Measurements from ENCODE around the gene OS9. TPM values are rescaled to one million over a fixed set of nuclear protein-coding genes. Genes with fewer than 3 reads are reported as not detected.

The OS9 gene
- total RNA-seq, 4 donors from 2014 or later, result 120 to 390 (median 277) TPM

DNA sequence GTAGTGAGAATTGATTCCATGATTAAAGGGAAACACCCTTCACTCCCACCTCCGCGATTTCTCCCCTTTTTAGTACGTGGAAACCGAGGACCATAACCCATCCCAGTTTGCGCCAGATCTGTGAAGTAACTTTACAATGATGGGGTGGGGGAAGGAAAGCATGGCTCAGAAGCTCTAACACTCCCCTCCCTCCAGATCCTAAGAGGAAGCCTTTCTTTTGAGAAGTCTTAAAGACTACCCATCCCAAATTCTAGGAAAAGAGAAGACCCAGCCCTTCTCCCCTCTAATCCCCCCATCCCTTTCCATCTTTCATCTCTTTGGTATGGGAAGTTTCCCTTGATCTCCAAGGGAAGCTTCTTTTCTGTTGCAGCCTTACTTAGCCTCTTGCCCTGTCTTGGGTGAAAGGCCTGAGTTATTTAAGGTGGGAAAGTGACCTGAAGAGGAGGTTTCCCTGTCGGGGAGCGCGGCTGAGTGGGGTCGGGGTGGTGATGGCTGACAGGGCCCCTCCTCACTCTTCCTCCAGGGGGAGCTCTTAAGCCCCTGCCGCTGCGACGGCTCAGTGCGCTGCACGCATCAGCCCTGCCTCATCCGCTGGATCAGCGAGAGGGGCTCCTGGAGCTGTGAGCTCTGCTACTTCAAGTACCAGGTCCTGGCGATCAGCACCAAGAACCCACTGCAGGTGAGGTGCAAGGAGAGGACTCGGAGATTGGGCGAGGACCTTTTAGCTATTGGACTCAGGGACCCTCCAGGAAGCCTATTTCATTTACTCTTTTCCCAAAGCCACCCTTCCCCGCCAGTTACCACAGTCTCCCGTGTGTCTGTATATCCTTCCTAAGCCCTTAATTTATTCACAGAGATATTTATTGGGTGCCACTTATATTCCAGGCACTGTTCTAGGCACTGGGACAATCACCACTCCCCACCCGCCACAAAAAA, 62.7 kb downstream of the OS9 start:
- TF ChIP-seq, protein P1, sequence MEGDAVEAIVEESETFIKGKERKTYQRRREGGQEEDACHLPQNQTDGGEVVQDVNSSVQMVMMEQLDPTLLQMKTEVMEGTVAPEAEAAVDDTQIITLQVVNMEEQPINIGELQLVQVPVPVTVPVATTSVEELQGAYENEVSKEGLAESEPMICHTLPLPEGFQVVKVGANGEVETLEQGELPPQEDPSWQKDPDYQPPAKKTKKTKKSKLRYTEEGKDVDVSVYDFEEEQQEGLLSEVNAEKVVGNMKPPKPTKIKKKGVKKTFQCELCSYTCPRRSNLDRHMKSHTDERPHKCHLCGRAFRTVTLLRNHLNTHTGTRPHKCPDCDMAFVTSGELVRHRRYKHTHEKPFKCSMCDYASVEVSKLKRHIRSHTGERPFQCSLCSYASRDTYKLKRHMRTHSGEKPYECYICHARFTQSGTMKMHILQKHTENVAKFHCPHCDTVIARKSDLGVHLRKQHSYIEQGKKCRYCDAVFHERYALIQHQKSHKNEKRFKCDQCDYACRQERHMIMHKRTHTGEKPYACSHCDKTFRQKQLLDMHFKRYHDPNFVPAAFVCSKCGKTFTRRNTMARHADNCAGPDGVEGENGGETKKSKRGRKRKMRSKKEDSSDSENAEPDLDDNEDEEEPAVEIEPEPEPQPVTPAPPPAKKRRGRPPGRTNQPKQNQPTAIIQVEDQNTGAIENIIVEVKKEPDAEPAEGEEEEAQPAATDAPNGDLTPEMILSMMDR (IDR thresholded peaks at IDR 0.05; ENCODE audit: low read depth), result no peak

DNA sequence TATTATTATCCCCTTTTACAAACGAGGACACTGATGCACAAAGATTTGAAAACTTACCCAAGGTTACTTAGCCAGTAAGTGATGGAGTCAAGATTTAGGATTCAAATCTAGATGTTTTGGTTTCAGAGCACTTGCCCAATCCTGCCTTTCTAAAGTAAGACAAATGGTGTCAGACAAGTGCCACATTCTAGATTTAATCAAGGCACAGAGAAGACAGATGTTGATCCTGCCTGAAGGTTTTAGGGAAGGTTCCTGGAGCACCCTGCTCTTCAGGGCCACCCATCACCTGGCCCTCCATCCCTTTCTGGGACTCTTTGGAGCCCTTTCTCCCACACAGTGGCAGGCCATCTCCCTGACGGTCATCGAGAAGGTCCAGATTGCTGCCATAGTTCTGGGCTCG, 63.8 kb downstream of the OS9 start:
- TF ChIP-seq, protein P1 (IDR thresholded peaks at IDR 0.05; ENCODE audit: low read depth), result no peak

DNA sequence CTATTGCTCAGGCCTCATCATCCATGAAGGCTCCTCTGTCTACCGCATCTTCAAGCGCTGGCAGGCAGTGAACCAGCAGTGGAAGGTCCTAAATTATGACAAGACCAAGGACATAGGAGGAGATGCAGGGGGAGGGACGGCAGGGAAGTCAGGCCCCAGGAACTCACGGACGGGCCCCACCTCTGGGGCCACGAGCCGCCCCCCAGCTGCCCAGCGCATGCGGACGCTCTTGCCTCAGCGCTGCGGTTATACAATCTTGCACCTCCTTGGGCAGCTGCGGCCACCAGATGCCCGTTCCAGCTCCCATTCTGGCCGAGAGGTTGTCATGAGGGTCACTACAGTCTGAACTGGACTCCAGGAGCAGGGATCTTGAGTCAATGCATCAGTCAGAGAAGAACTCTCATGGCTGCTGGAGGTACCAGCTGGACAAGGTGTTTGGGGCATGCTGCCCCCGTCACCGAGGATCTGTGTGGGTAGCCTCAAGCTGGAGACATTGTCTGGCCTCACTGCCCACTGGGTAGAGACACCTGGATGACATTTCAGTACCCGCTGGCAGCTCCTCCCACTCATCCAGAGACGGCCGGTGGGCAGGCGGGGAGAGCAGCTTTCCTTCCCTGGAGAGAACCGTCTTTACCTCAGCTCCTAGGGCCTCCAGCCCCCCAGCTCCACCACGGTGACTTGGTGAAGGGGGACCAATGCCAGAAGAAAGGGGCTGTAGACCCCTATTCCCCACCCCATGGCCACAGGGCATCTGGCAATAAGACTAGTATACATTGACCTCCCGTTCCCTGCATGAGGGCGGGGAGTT, 64.8 kb downstream of the OS9 start:
- TF ChIP-seq, protein P1 (IDR thresholded peaks at IDR 0.05; ENCODE audit: low read depth), result no peak

DNA sequence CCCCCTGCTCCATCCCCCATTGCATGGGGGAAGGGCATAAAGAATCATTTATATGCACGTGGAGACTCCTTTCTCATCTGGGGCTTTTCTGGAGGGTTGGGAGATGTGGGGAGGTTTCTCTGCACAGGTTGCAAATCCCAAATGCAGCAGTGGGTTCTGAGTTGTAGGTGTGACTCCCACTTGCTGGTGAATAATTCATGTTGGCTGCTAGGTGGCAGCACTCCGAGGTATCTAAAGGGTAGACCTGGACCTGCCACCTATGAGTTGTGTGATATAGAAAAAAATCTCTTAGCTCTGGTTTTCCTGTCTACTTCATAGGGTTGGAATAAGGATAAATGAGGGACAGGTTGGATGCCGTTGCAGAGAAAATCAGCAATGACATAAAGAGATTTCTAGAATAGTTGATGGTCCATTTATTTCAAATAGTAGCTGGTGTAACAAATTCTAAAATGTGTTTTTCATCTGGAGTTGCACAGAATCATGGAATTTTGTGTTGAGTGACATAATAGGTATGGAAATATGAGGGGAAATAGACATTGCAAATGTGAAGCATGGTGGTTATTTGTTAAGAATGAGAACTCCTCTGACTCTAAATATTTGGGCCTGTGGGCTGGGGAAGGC, 65.5 kb downstream of the OS9 start:
- TF ChIP-seq, protein P1 (IDR thresholded peaks at IDR 0.05; ENCODE audit: low read depth), result no peak

DNA sequence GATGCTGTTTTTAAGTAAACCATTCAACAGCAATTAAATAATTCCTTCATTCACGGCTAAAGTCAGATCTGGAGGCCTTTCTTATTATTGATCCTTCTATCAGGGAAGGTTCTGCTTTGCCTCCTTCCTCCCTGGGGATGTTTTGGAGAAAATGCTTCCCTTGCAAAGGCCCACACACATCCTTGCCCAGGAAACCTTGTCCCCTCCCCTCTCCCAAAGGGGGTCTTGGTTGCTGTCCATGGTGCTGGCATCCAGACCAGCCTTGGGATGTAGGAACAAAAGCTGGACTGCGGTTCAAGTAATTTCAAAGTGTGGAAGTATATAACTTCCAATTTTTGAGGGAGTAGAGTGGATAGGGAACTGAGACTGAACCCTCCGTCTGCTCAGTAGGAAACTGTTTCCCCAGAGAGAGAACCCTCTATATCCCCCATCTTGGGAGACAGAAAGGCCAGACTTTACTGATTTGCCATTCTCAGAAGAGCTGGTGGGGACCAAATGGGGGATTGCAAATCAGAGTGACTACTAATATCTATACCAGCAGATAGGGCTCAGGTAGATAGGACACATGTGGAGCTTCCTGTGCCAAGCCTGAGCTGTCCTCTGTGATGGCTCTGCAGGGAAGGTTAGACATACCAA, 66.5 kb downstream of the OS9 start:
- TF ChIP-seq, protein P1 (IDR thresholded peaks at IDR 0.05; ENCODE audit: low read depth), result no peak

DNA sequence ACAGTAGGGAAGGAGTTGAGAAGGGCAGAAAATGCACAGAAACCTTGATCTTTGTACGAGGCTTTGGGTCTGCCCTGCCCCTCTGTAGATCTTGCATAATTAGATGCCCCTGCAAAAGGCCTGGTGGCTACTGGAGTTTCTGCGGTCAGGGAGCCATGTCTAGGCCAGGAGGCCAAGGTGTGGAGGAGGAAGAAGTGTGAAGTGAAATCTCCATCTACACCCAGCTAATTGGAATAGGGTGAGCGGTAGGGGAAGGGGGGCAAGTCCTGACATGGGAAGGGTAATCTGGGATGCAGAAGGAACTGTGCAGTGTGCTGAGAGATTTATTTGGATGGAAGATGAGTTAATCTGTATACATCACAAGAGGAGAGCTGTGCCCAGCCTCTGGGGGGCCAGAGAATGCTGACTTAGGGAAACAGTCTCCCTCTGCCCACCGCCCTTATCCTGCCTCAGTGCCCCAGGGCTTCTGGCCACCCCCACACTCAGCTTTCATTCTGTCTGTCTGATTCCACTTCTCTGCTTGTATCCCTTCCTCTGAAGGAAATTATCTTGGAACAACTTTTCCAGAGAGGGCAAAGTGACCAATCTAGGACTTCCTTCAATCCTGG, 67.6 kb downstream of the OS9 start:
- TF ChIP-seq, protein P1 (IDR thresholded peaks at IDR 0.05; ENCODE audit: low read depth), result no peak
